ENCODE measurements around the gene FOXL2. TPM values are rescaled to one million over a fixed set of nuclear protein-coding genes. Genes with fewer than 3 reads are reported as not detected.

Gene FOXL2
- total RNA-seq, 4 donors from 2014 or later, result 0.26 to 23.6 (median 9.8) TPM; not detected in 1

GRCh38 chr3:138919325-138919724, 27.6 kb downstream of the FOXL2 start:
- Histone ChIP-seq H3K36me3 (no peaks in the 10 kb centered on the region), H3K4me1 (no peaks in the 10 kb centered on the region), H3K4me3 (no peak overlapping the region), H3K27me3 (no peaks in the 10 kb centered on the region), H3K9me3 (no peaks in the 10 kb centered on the region), H3K27ac (no peak overlapping the region)
- DNase-seq, result no peak
- no peak for TF ChIP-seq POLR2A (IDR thresholded peaks at IDR 0.05)
- no peak for TF ChIP-seq CTCF (IDR thresholded peaks at IDR 0.05)
- intact Hi-C loops (cut with DNase I; ENCODE audit: low total_unique reads), result loop anchor here (5.0 kb wide), 1 partner anchor 327 kb away; the partner anchor contains the start of gene CEP70

DNA sequence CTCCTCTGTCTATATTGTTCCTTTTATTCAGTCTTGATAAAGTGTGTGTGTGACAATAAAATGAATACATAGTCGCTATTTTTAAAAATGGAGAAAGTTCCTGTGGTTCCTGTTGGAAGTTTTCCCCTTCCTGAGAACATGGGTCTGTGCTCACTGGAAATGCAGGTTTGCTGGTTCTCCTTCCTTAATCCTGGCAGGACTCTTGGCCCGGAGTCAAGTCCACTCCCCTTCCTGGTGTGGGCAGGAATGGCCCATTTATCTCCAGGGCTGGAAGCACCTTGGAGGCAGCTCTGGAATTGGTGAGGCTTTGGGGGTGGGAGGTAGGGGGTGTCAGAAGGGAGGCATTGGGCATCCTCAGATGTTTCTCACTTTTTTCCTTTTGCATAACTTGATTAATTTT, 30.1 kb downstream of the FOXL2 start:
- DNase-seq, result peak in 1 of 2 donors; percentile 42
- H3K4me3 ChIP-seq, result no peak overlapping the region
- no peaks in the 10 kb centered on the region for H3K36me3 ChIP-seq
- H3K4me1 ChIP-seq, result no peaks in the 10 kb centered on the region
- H3K27ac ChIP-seq, result peak overlapping the region in 1 of 2 donors; percentile 89
- intact Hi-C loops (cut with DNase I; ENCODE audit: low total_unique reads), result loop anchor here (5.0 kb wide), 1 partner anchor 325 kb away; the partner anchor contains the start of gene CEP70
- H3K27me3 ChIP-seq, result no peaks in the 10 kb centered on the region
- H3K9me3 ChIP-seq, result no peaks in the 10 kb centered on the region
- TF ChIP-seq POLR2A (IDR thresholded peaks at IDR 0.05) (no peak), CTCF (IDR thresholded peaks at IDR 0.05) (no peak)

DNA sequence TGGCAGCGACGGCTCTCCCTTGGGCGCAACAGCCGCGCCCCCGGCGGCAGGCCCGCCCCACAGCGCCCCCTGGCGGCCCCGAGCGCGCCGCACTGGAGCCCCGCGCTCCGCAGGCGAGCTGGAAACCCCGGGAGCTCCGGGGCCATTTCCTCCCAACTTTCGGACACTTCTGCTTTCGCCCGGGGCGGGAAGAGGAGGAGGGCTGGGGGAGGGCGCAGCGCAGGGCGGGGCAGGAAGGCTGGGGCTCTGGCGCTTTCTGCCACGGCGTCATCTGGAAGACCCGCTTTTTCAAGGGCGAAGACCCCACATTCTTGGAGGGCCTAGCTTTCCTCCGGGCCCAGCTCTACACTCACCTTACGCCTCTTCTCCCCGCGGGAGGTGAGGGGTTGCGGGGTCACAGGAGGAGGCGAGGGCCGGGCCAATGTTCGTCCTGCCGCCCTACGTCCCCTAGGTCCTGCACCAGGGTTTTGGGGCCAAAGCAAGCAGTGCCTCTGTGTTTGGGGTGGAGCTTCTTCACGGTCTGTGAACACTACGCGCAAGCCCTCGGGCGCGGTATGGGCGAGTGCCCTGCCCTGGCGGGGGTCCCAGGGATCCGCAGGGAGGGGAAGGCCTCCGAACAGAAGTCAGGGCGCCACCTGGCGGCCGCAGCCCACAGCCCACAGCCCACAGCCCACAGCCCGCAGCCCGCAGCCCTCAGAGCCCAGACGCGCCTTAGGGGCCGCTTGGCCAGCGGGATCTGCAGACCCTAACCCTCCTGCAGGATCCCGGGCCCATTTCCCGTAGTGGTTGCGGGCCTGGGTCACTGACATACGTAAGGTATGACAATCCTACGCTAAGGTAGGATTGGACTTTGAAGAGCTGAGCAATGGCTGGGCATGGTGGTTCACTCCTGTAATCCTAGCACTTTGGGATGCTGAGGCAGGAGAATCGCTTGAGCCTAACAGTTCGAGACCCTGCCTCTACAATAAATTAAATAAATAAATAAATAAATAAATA, 31.1 kb downstream of the FOXL2 start:
- TF ChIP-seq POLR2A (IDR thresholded peaks at IDR 0.05), result peak in 1 of 2 donors; percentile 23
- TF ChIP-seq CTCF (IDR thresholded peaks at IDR 0.05), result peak; percentile 80 to 98 (median 90)
- Histone ChIP-seq H3K9me3 (no peaks in the 10 kb centered on the region), H3K27ac (peak overlapping the region; percentile 89 to 96), H3K36me3 (no peaks in the 10 kb centered on the region), H3K4me1 (no peaks in the 10 kb centered on the region), H3K27me3 (no peaks in the 10 kb centered on the region), H3K4me3 (peak overlapping the region; percentile 59 to 72)
- intact Hi-C loops (cut with DNase I; ENCODE audit: low total_unique reads), result loop anchor here (5.0 kb wide), 1 partner anchor 324 kb away; the partner anchor contains the start of gene CEP70
- DNase-seq, result peak; percentile 94

GRCh38 chr3:138914870-138915502, 32.0 kb downstream of the FOXL2 start:
- TF ChIP-seq POLR2A (IDR thresholded peaks at IDR 0.05), result no peak
- no peak for TF ChIP-seq CTCF (IDR thresholded peaks at IDR 0.05)
- peak overlapping the region; percentile 89 to 96 for H3K27ac ChIP-seq
- H3K4me1 ChIP-seq, result no peaks in the 10 kb centered on the region
- peak overlapping the region; percentile 59 to 72 for H3K4me3 ChIP-seq
- no peaks in the 10 kb centered on the region for H3K36me3 ChIP-seq
- H3K9me3 ChIP-seq, result no peaks in the 10 kb centered on the region
- no peaks in the 10 kb centered on the region for H3K27me3 ChIP-seq
- DNase-seq, result no peak
- intact Hi-C loops (cut with DNase I; ENCODE audit: low total_unique reads), result loop anchor here (5.0 kb wide), 1 partner anchor 323 kb away; the partner anchor contains the start of gene CEP70
